Pulmonary artery endothelial cell (primary cell): ENCODE data around the gene GLP2R. TPM values are rescaled to one million over a fixed set of nuclear protein-coding genes. Genes with fewer than 3 reads are reported as not detected.

Source experiments
- total RNA-seq: library from RNA; depleted of rRNA; stranded (reverse); fragments of >200 nt; gene quantifications from 2 replicates; pipeline ENCODE4 v1.2.3, GENCODE V29; 2014

GLP2R gene
- total RNA-seq, 1 donor from 2014 or later: not detected

Other genes with a start within 250 kb of the GLP2R start
- not detected in 2 replicates for gene CFAP52, start 249.3 kb upstream of the GLP2R start, total RNA-seq
- 0.04 and 0.07 TPM in 2 replicates for gene USP43, start 180.4 kb upstream of the GLP2R start, total RNA-seq
- not detected in 2 replicates for gene DHRS7C, start 34.3 kb upstream of the GLP2R start, total RNA-seq
- gene GSG1L2, start 3.8 kb upstream of the GLP2R start, total RNA-seq: not detected in 2 replicates
- not detected in 2 replicates for gene RCVRN, start 79.3 kb downstream of the GLP2R start, total RNA-seq